ENCODE results near the gene NOTCH2. TPM values are rescaled to one million over a fixed set of nuclear protein-coding genes. Genes with fewer than 3 reads are reported as not detected.
"Not testable (repeated sequence)": the region's sequence is repeated elsewhere in the genome, so short reads cannot be mapped to it uniquely, and the experiment has no call there.

Gene NOTCH2
- total RNA-seq, 1 donor from 2014 or later = 66.6 TPM

DNA sequence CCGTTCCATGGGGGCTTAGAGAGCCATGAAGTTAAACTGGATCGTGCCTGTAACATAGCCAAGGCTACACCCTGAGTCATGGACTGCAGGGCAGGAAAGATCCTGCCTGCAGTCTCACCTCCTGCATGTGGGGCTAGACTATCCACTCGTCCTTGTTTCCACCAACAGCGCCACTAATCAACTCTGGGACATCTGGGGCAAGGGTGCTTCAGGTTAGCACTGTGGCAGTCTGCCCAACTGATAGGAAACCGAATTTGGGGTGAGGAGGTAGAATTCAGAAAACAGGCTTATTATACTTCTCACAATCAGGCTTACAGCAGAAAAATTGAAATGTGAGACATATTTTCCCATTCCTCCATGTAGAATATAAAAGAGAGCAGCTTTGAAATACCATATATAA is 88.0 kb downstream of the NOTCH2 start:
- Mint-ChIP-seq H3K27me3 (ENCODE audit: insufficient read depth, low read depth) (no peaks in the 10 kb centered on the region), H3K4me3 (no peak overlapping the region), H3K27ac (no peak overlapping the region), H3K36me3 (peaks cover 22% of the 10 kb centered on the region), H3K9me3 (no peaks in the 10 kb centered on the region), H3K4me1 (no peaks in the 10 kb centered on the region)
- H3K9me3 ChIP-seq (ENCODE audit: low read depth) = no peaks in the 10 kb centered on the region
- H4K20me1 ChIP-seq (ENCODE audit: low read depth) = no peaks in the 10 kb centered on the region
- no peaks in the 10 kb centered on the region for H3K79me2 ChIP-seq (ENCODE audit: low read depth)
- no peak overlapping the region for H3K4me2 ChIP-seq
- H2AFZ ChIP-seq (replicated peaks) = no peak overlapping the region
- H3K4me3 ChIP-seq = no peak overlapping the region
- no peak for DNase-seq (ENCODE audit: low spot score)
- H3K36me3 ChIP-seq = no peaks in the 10 kb centered on the region
- no peak overlapping the region for H3K9ac ChIP-seq
- H3K27me3 ChIP-seq = no peaks in the 10 kb centered on the region
- H3F3A ChIP-seq (ENCODE audit: low read depth) = no peaks in the 10 kb centered on the region
- no peak overlapping the region for H3K27ac ChIP-seq
- no peak for TF ChIP-seq EZH2phosphoT487 (IDR thresholded peaks at IDR 0.05)
- no peak for TF ChIP-seq EZH2 (IDR thresholded peaks at IDR 0.05)
- TF ChIP-seq, protein P1, sequence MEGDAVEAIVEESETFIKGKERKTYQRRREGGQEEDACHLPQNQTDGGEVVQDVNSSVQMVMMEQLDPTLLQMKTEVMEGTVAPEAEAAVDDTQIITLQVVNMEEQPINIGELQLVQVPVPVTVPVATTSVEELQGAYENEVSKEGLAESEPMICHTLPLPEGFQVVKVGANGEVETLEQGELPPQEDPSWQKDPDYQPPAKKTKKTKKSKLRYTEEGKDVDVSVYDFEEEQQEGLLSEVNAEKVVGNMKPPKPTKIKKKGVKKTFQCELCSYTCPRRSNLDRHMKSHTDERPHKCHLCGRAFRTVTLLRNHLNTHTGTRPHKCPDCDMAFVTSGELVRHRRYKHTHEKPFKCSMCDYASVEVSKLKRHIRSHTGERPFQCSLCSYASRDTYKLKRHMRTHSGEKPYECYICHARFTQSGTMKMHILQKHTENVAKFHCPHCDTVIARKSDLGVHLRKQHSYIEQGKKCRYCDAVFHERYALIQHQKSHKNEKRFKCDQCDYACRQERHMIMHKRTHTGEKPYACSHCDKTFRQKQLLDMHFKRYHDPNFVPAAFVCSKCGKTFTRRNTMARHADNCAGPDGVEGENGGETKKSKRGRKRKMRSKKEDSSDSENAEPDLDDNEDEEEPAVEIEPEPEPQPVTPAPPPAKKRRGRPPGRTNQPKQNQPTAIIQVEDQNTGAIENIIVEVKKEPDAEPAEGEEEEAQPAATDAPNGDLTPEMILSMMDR (IDR thresholded peaks at IDR 0.05) = no peak
- no peaks in the 10 kb centered on the region for H3K4me1 ChIP-seq

GRCh38 chr1:119978018-119978505 is 91.4 kb downstream of the NOTCH2 start:
- Histone ChIP-seq H3K79me2 (ENCODE audit: low read depth) (no peaks in the 10 kb centered on the region), H3K4me2 (no peak overlapping the region), H3F3A (ENCODE audit: low read depth) (no peaks in the 10 kb centered on the region), H3K4me1 (no peaks in the 10 kb centered on the region), H3K4me3 (no peak overlapping the region), H3K36me3 (no peaks in the 10 kb centered on the region), H2AFZ (replicated peaks) (no peak overlapping the region), H4K20me1 (ENCODE audit: low read depth) (no peaks in the 10 kb centered on the region), H3K9ac (no peak overlapping the region), H3K27ac (no peak overlapping the region), H3K27me3 (no peaks in the 10 kb centered on the region), H3K9me3 (ENCODE audit: low read depth) (no peaks in the 10 kb centered on the region)
- no peak for DNase-seq (ENCODE audit: low spot score)
- Mint-ChIP-seq H3K9me3 (no peaks in the 10 kb centered on the region), H3K4me1 (no peaks in the 10 kb centered on the region), H3K27ac (no peak overlapping the region), H3K27me3 (ENCODE audit: insufficient read depth, low read depth) (no peaks in the 10 kb centered on the region), H3K36me3 (peaks cover 11% of the 10 kb centered on the region), H3K4me3 (no peak overlapping the region)
- TF ChIP-seq EZH2phosphoT487 (IDR thresholded peaks at IDR 0.05) = no peak
- TF ChIP-seq, protein P1 (IDR thresholded peaks at IDR 0.05) = no peak
- TF ChIP-seq EZH2 (IDR thresholded peaks at IDR 0.05) = no peak

DNA sequence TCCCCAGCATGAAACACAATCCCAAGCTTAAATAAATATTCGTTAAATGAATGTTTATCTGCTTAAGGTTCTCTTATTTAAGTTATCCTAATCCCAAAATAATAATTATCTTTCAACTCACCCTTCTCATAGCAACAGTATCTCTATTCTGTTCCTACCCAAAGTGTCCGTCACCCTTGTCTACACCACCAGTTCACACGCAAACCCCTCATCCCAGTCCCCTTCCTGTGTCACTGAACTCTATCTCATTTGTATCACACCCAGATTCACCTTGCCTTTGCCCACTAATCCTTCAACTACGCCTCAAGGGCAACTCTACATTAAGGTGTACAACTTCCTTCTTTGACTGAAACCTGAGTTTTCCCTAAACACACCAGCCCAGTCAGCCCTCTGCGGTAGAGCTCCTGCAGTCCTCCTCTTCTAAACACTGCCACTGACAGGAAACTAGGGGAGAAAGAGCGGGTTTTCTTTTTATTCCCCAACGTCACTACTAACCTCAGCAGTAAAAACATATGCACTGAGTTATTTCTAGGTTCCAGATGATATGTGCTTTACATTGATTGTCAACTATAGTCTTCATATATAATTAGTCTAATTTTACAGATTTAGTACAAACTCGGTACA is 92.2 kb downstream of the NOTCH2 start:
- not testable (repeated sequence) for H3K9me3 ChIP-seq (ENCODE audit: low read depth); H3K27ac Mint-ChIP-seq; H3K27ac ChIP-seq; H3K36me3 ChIP-seq; H3K79me2 ChIP-seq (ENCODE audit: low read depth); H3K4me2 ChIP-seq; H2AFZ ChIP-seq (replicated peaks); H3K9me3 Mint-ChIP-seq; H3K4me3 Mint-ChIP-seq; H3K4me3 ChIP-seq; H3K27me3 Mint-ChIP-seq (ENCODE audit: insufficient read depth, low read depth); H3K4me1 Mint-ChIP-seq; H3K27me3 ChIP-seq; H4K20me1 ChIP-seq (ENCODE audit: low read depth); H3K4me1 ChIP-seq; H3K9ac ChIP-seq; H3F3A ChIP-seq (ENCODE audit: low read depth); DNase-seq (ENCODE audit: low spot score)
- H3K36me3 Mint-ChIP-seq = peaks cover 11% of the 10 kb centered on the region

- H3K9me3 ChIP-seq (ENCODE audit: low read depth); H3K9me3 Mint-ChIP-seq: not testable (repeated sequence)
- peaks cover 16% of the 10 kb centered on the region for H3K36me3 Mint-ChIP-seq
Observed at GRCh38 chr1:119975582-119976254, 93.7 kb downstream of the NOTCH2 start.

More at GRCh38 chr1:119975582-119976254, 93.7 kb downstream of the NOTCH2 start:
- not testable (repeated sequence) for H3K36me3 ChIP-seq; H3K4me3 ChIP-seq; H3K27me3 ChIP-seq; H3K27ac ChIP-seq; H3K79me2 ChIP-seq (ENCODE audit: low read depth); H4K20me1 ChIP-seq (ENCODE audit: low read depth); H3K4me2 ChIP-seq; H3K27me3 Mint-ChIP-seq (ENCODE audit: insufficient read depth, low read depth); H3K4me1 Mint-ChIP-seq; H3F3A ChIP-seq (ENCODE audit: low read depth); H3K27ac Mint-ChIP-seq; H3K4me3 Mint-ChIP-seq; H2AFZ ChIP-seq (replicated peaks); H3K4me1 ChIP-seq; H3K9ac ChIP-seq; DNase-seq (ENCODE audit: low spot score)
